CMK (cell line): ENCODE measurements around the gene MYLK.

Experiments
- DNase-seq: peaks from one replicate; pipeline ENCODE4 v3.0.0-alpha.2; 2010; ENCODE audit warnings: low read depth

Gene MYLK

GRCh38 chr3:123642182-123642956 is 241.8 kb downstream of the MYLK start:
- DNase-seq, result peak; percentile 77

- no peak for DNase-seq
These were observed 242.6 kb downstream of the MYLK start for GRCh38 chr3:123641505-123641904.

GRCh38 chr3:123640740-123641462 is 243.2 kb downstream of the MYLK start:
- no peak for DNase-seq

- no peak for DNase-seq
These were observed 243.8 kb downstream of the MYLK start for GRCh38 chr3:123640311-123640710.

GRCh38 chr3:123638936-123639689 is 245.0 kb downstream of the MYLK start:
- DNase-seq, result no peak

- no peak for DNase-seq
These were observed 246.3 kb downstream of the MYLK start for GRCh38 chr3:123637841-123638240.

- DNase-seq, result no peak
These were observed 247.0 kb downstream of the MYLK start for GRCh38 chr3:123637131-123637530.

- no peak for DNase-seq
These were observed 247.7 kb downstream of the MYLK start for GRCh38 chr3:123636431-123636841.

GRCh38 chr3:123635717-123636116 is 248.4 kb downstream of the MYLK start:
- DNase-seq, result no peak

GRCh38 chr3:123635217-123635616 is 248.9 kb downstream of the MYLK start:
- DNase-seq, result no peak

GRCh38 chr3:123634149-123635051 is 249.7 kb downstream of the MYLK start:
- no peak for DNase-seq

- no peak for DNase-seq
These were observed 250.6 kb downstream of the MYLK start for GRCh38 chr3:123633530-123633929.

- no peak for DNase-seq
These were observed 251.9 kb downstream of the MYLK start for GRCh38 chr3:123632161-123632655.

GRCh38 chr3:123629747-123630047 is 254.4 kb downstream of the MYLK start:
- no peak for DNase-seq

- no peak for DNase-seq
These were observed 255.0 kb downstream of the MYLK start for GRCh38 chr3:123628996-123629746.

- DNase-seq, result no peak
These were observed 256.2 kb downstream of the MYLK start for GRCh38 chr3:123627673-123628670.

- no peak for DNase-seq
These were observed 257.3 kb downstream of the MYLK start for GRCh38 chr3:123626881-123627280.

- DNase-seq, result no peak
These were observed 259.8 kb downstream of the MYLK start for GRCh38 chr3:123624302-123624701.

GRCh38 chr3:123623346-123623880 is 260.7 kb downstream of the MYLK start:
- no peak for DNase-seq
